Measurements from ENCODE around the gene TOR1AIP2. TPM values are rescaled to one million over a fixed set of nuclear protein-coding genes. Genes with fewer than 3 reads are reported as not detected.

Gene TOR1AIP2
- total RNA-seq, 2 donors from 2014 or later, result 36.4 to 79.1 TPM

GRCh38 chr1:179816196-179816960 lies 61.2 kb downstream of the TOR1AIP2 start:
- Histone ChIP-seq H3K9me3 (no peaks in the 10 kb centered on the region), H3K4me1 (replicated peaks) (peaks cover 9% of the 10 kb centered on the region), H3K36me3 (no peaks in the 10 kb centered on the region), H3K27ac (no peak overlapping the region), H3K27me3 (replicated peaks; ENCODE audit: insufficient read depth) (no peaks in the 10 kb centered on the region), H3K4me3 (no peak overlapping the region)
- WGBS, result 62% methylated on average over 17 of the region's 17 CpGs
- TF ChIP-seq, protein P1, sequence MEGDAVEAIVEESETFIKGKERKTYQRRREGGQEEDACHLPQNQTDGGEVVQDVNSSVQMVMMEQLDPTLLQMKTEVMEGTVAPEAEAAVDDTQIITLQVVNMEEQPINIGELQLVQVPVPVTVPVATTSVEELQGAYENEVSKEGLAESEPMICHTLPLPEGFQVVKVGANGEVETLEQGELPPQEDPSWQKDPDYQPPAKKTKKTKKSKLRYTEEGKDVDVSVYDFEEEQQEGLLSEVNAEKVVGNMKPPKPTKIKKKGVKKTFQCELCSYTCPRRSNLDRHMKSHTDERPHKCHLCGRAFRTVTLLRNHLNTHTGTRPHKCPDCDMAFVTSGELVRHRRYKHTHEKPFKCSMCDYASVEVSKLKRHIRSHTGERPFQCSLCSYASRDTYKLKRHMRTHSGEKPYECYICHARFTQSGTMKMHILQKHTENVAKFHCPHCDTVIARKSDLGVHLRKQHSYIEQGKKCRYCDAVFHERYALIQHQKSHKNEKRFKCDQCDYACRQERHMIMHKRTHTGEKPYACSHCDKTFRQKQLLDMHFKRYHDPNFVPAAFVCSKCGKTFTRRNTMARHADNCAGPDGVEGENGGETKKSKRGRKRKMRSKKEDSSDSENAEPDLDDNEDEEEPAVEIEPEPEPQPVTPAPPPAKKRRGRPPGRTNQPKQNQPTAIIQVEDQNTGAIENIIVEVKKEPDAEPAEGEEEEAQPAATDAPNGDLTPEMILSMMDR (IDR thresholded peaks at IDR 0.05), result no peak
- TF ChIP-seq POLR2A (IDR thresholded peaks at IDR 0.05) (no peak), POLR2AphosphoS5 (IDR thresholded peaks at IDR 0.05) (no peak)
- intact Hi-C loops (cut with DNase I), result no loop called here
- no peak for DNase-seq (ENCODE audit: low spot score)

DNA sequence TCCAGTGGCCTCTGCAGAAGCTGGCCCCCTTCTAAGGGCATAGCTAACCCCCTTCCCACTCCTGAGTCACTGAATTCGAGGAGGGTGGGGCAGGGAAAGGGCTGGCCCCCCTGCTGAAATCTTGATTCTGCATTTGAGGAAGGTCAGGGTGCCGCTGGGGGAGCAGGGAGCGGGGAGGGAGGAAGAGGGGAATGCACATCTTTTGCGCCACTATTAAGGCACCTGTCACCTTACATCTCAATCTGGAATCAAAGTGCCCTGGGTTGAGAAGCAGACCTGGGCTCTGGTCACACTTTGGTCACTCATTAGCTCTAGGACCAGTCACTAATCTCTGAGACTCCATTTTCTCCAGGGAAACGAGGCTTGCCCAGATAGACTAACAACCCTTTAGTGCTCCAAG lies 62.0 kb downstream of the TOR1AIP2 start:
- H3K27ac ChIP-seq, result peak overlapping the region in 1 of 2 donors; percentile 12
- TF ChIP-seq POLR2A (IDR thresholded peaks at IDR 0.05) (no peak), POLR2AphosphoS5 (IDR thresholded peaks at IDR 0.05) (no peak)
- TF ChIP-seq, protein P1 (IDR thresholded peaks at IDR 0.05), result no peak
- no peak for DNase-seq (ENCODE audit: low spot score)
- H3K9me3 ChIP-seq, result no peaks in the 10 kb centered on the region
- WGBS, result 44% methylated on average over 5 of the region's 5 CpGs
- H3K36me3 ChIP-seq, result no peaks in the 10 kb centered on the region
- H3K27me3 ChIP-seq (replicated peaks; ENCODE audit: insufficient read depth), result no peaks in the 10 kb centered on the region
- peaks cover 9% of the 10 kb centered on the region for H3K4me1 ChIP-seq (replicated peaks)
- H3K4me3 ChIP-seq, result peak overlapping the region; percentile 26 to 29
- intact Hi-C loops (cut with DNase I), result no loop called here

DNA sequence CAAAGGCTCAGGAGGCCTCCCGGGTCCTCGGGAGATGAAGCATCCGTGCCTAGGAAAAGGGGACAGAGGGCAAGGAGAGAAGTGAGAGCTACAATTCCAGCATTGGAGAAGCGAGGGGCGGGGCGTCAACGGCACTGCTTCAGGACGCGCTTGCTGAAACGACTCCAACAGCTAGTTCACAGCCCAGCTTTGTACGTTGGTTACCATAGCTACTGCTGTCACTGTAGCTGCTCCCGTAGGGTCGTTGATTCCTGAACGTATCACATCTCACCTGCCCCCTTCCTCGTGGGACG lies 63.1 kb downstream of the TOR1AIP2 start:
- Histone ChIP-seq H3K9me3 (no peaks in the 10 kb centered on the region), H3K4me1 (replicated peaks) (peaks cover 9% of the 10 kb centered on the region), H3K27me3 (replicated peaks; ENCODE audit: insufficient read depth) (no peaks in the 10 kb centered on the region), H3K36me3 (no peaks in the 10 kb centered on the region), H3K4me3 (peak overlapping the region; percentile 26 to 29), H3K27ac (peak overlapping the region; percentile 12 to 53)
- TF ChIP-seq POLR2AphosphoS5 (IDR thresholded peaks at IDR 0.05) (no peak), POLR2A (IDR thresholded peaks at IDR 0.05) (no peak)
- TF ChIP-seq, protein P1 (IDR thresholded peaks at IDR 0.05), result no peak
- no peak for DNase-seq (ENCODE audit: low spot score)
- intact Hi-C loops (cut with DNase I), result no loop called here
- under 1% methylated on average over 16 of the region's 16 CpGs for WGBS

- Histone ChIP-seq H3K27ac (no peak overlapping the region), H3K9me3 (no peaks in the 10 kb centered on the region), H3K27me3 (replicated peaks; ENCODE audit: insufficient read depth) (no peaks in the 10 kb centered on the region), H3K4me3 (peak overlapping the region in 1 of 2 donors; percentile 29), H3K36me3 (no peaks in the 10 kb centered on the region), H3K4me1 (replicated peaks) (peaks cover 9% of the 10 kb centered on the region)
- TF ChIP-seq, protein P1 (IDR thresholded peaks at IDR 0.05), result no peak
- TF ChIP-seq POLR2A (IDR thresholded peaks at IDR 0.05) (no peak), POLR2AphosphoS5 (IDR thresholded peaks at IDR 0.05) (no peak)
- whole genome bisulfite sequencing, result 81% methylated on average over 28 of the region's 28 CpGs
- no peak for DNase-seq (ENCODE audit: low spot score)
- intact Hi-C loops (cut with DNase I), result no loop called here
Observed at GRCh38 chr1:179813626-179814545, 63.7 kb downstream of the TOR1AIP2 start.

Measured in prostate gland (tissue), 2 donors.